HG03103 (cell line): Measurements from ENCODE around the gene RTF2.
A peak's percentile ranks its signal among the peaks of the same experiment; 100 is the strongest.

Experiments
- ATAC-seq: cut with Tn5 transposase; IDR thresholded peaks from one replicate; pipeline ENCODE4 v1.9.1; 2021; ENCODE audit warnings: low read depth; ENCODE audit not compliant: unreplicated experiment

The RTF2 gene

GRCh38 chr20:56437196-56437960, 31.0 kb upstream of the RTF2 start:
- no peak for ATAC-seq

- no peak for ATAC-seq
Observed at GRCh38 chr20:56438284-56438683, 30.1 kb upstream of the RTF2 start.

- ATAC-seq = no peak
Observed at GRCh38 chr20:56439771-56440291, 28.6 kb upstream of the RTF2 start.

DNA sequence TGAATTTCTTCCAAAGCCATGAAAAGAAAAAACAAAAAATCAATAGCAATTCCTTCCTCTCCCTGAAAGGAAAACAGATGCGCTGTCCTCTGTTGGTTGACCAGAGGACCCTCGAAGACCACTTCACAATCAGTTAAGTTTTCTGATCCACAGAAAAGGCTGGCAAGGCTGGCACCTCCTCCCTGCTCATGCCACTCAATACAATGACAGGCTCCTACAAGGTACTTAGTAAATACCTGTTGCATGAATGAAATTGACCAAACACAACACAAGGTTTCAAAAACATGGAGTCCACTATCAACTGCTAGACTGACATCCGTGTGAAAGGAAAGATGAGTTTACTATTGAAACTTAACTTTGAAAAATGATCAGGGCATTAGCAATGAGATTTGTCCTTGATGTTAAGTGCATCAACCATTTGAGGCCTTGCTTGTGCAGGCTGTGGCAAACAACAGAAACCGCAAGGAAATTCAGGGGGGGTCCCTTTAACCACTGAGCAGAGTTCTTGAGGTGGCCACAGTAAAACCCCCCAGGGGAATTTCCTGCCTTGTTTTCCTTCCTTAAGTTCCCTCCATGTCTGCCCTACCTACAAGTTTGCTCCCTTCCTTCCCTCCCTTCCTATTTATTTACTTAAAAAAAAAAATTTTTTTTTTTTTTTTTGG, 27.9 kb upstream of the RTF2 start:
- peak; percentile 68 for ATAC-seq

GRCh38 chr20:56442389-56443365, 25.8 kb upstream of the RTF2 start:
- ATAC-seq = no peak

DNA sequence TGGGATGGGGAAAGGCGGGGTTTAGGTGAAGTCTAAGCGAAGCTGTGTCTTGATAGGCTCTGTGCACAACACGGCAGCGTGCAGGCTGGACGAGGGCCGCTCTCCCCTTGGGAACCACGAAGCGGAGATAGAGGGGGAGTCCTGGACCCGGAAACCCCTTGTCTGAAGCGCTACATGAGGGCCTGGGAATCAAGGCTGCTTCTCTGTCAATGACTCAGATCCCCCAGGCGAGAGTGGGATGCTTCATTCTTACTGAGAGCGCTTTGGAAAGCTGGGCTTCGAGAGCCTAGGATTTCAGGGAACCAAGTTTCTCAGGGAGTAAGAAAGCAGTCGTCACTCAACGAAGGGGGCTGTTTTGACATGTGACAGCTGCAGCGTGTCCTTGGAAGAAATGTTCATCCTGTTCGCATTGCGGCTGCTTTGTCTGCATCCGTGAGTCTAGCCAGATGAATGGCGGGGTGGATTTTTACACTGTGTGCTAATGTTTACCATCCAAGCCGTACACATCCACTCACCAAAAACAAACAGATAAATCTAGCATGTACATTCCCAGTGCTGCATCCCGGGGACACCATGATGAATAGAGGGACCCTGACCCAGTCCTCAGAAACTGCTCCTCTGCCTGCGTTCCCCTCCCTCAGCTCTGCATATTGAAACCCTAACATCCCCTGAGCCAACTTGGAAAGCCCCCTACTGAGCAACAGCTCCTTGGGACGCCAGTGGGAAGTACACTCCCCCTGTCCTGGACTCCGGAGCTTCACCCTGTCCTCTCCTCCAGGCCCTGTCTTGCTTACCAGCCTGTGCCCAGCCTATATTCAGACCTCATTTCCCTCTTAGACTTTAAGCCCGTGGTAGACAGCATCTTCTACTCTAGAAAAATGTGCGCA, 24.5 kb upstream of the RTF2 start:
- ATAC-seq = no peak

DNA sequence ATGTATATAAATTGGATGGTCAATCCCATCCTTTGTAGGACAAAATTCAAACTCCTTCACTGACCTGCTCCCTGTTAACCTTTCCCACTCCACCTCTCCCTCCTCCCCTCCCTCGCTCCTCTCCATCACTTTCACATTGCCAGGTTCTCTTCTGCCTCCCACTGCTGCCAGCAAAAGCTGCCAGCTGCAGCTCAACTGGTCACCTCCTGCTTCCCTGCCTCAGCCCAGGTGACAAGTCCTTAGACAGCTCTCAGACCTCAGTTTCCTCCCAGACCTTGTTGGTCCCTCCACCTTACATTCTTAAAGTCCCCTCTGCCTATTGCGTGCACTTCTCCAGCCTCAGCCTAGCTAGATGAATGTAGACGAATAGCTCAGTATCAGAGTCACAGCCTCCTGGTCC, 23.3 kb upstream of the RTF2 start:
- no peak for ATAC-seq

GRCh38 chr20:56445540-56445939, 22.9 kb upstream of the RTF2 start:
- ATAC-seq = no peak

DNA sequence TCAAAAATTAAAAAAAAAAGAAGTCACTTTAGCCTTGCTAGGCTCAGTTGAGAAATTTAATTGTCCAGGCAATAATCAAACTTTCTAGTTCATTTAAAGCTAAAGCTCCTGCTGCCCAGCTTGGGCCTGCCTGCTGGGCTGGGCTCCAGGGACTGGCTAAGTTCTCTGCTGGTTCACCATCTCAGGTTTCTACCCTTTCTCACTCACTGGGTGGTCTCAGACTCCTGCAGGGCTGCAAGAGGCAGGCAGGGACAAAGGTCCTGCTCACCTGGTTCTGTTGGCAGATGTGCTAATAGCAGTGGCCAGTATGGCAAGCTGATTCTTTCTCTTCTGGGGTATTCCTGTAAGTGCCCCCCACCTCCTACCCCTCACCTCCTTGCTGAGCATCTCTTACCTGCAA, 21.2 kb upstream of the RTF2 start:
- ATAC-seq = no peak

DNA sequence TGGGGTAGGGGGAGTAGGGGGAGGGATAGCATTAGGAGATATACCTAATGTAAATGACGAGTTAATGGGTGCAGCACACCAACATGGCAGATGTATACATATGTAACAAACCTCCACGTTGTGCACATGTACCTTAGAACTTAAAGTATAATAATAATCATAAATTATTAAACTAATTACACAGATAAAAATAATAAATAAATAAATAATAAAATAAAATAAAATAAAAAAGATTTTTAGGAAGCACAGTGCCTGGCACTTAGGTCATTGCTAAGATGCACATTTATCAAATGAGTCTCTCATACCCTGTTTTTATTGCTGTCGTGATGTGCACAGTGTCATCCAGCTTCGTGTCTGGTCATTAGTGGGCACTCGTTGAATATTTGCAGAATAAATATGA, 19.0 kb upstream of the RTF2 start:
- ATAC-seq = no peak

- ATAC-seq = no peak
Observed at GRCh38 chr20:56451056-56451765, 17.2 kb upstream of the RTF2 start.

- ATAC-seq = peak; percentile 71
Observed at GRCh38 chr20:56453352-56453751, 15.1 kb upstream of the RTF2 start.

- ATAC-seq = peak; percentile 55
Observed at GRCh38 chr20:56454754-56455153, 13.7 kb upstream of the RTF2 start.

DNA sequence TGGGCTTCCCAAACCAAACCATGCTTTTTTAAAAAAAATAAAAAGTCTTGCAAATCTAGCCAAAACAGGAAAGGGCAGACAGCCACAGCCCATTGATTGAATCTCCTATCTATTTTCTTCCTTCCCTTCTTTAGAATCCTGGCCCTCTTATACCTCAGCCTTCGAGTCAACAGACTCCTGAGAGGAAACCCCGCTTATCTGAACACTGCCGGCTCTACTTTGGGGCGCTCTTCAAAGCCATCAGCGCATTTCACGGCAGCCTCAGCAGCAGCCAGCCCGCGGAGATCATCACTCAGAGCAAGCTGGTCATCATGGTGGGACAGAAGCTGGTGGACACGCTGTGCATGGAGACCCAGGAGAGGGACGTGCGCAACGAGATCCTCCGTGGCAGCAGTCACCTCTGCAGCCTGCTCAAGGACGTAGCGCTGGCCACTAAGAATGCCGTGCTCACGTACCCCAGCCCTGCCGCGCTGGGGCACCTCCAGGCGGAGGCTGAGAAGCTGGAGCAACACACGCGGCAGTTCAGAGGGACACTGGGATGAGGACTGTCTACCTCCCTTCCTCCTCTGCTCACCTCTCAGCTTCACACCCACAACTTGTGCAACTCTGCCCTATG, 10.1 kb upstream of the RTF2 start:
- ATAC-seq = no peak

DNA sequence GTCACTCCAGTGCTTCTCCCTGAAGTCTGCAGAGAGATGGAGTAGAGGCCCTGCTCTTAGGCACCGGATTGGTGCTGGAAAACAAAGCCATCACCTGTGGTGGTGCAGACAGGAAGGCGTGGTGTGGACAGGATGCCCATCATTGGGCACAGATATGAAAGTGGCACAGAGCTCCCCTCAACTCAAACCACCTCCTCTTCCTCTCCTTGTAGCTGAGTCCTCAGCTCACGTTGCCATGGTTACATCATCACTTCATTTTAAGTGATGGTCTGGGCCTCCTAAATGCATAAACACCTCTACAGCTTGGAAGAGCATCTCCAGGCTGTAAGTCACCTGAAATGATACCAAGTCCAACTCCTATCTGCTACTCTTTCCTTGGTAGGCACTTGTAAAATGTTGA, 8.0 kb upstream of the RTF2 start:
- ATAC-seq = no peak

DNA sequence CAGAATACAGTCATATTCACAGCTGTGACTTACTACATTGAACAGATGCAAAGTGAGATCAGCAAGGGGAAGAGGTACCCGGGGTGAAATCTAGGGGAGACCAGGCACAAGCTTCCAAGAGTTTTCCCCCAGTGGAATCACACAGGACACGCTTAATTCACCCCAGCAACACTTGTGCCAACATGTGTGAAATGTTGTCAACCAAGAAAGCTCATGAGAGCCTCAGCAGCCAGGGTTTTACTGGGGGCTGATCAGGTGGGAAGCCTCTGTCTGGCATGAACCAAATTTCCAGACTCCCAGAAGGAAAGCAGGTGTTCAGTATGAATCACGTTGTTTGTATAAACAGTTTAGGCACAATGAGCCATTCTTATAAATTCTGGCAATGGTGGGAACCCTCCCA, 6.9 kb upstream of the RTF2 start:
- ATAC-seq = no peak

DNA sequence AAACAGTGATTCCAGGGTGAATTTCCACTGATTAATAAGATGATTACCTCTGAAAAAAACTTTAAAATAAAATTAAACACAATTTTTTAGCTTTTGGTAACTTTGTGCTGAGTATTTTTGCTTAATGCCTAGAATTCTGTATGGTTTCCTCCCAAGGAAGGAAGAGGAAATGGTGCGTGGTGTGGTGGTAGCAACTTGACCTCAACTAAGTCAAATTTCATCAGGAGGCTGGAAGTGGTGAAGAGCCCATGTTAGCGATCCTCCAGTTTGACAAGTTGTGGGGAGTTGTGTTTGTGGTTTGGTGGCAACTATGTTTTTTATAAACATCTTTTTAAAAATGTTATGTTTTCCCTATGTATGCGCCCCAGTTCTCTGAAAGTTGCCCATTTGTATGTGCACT, 5.0 kb upstream of the RTF2 start:
- ATAC-seq = no peak

GRCh38 chr20:56465997-56466396, 2.4 kb upstream of the RTF2 start:
- peak; percentile 46 for ATAC-seq

DNA sequence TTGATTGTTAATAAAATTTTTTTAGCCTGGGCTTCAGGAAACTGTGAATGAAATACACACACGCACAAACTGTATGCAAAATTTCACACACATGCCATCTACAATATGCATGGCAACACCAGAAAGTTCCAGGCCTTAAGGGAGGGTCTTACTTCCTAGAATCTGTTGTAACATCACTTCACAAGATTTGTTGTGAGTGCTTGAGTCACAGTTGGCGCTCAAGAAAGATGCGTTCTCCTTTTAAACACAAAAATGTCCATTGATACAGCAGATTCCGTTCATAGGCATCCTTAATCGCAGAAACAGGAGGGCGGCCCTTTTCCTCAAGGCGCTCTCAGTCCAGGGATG, 485 bp upstream of the RTF2 start:
- no peak for ATAC-seq
